SU-DHL-6 (cell line): ENCODE results near the gene ALOX5AP.

Experiments
- CTCF ChIP-seq: fragments of 200-600 bp; sonication (generic); IDR thresholded peaks from one replicate; pipeline ENCODE4 v1.5.1; 2017; ENCODE audit warnings: antibody characterized with exemption, mild to moderate bottlenecking, low read length, moderate library complexity; ENCODE audit not compliant: insufficient read depth, poor library complexity, severe bottlenecking
- EZH2phosphoT487 ChIP-seq: fragments of 200-600 bp; sonication (generic), shearing (Covaris generic); conservative IDR thresholded peaks from 2 replicates; pipeline ENCODE4 v1.6.1; 2018; ENCODE audit warnings: mild to moderate bottlenecking, antibody characterized with exemption, low read length, moderate library complexity, mixed read lengths

GRCh38 chr13:30770929-30771328, 35.6 kb downstream of the ALOX5AP start:
- TF ChIP-seq CTCF (no peak), EZH2phosphoT487 (no peak)
